Panc1 (cell line): ENCODE measurements around the gene TBC1D22A.

Experiments
- CTCF ChIP-seq: fragments of 450-650 bp; IDR thresholded peaks from 2 replicates; pipeline ENCODE4 v1.5.1; 2017; ENCODE audit warnings: mild to moderate bottlenecking
- POLR2AphosphoS5 ChIP-seq: IDR thresholded peaks from 2 replicates; pipeline ENCODE4 v1.6.1; 2012; ENCODE audit warnings: mild to moderate bottlenecking, low read depth, low read length, moderate library complexity
- REST ChIP-seq, 2 experiments: IDR thresholded peaks; 2 replicates each; pipeline ENCODE4 v1.6.1; 2011 to 2012; ENCODE audit warnings: low read depth in 2 of 2, control low read depth in 1 of 2, low read length in 1 of 2, mild to moderate bottlenecking in 1 of 2, moderate library complexity in 1 of 2; ENCODE audit not compliant: insufficient read depth in 1 of 2
- SIN3A ChIP-seq: IDR thresholded peaks from 2 replicates; pipeline ENCODE4 v1.6.1; 2012; ENCODE audit warnings: low read depth, mild to moderate bottlenecking, low read length, moderate library complexity, borderline replicate concordance; ENCODE audit not compliant: insufficient read depth
- TCF7L2 ChIP-seq: IDR thresholded peaks from 2 replicates; pipeline ENCODE4 v1.6.1; 2011; ENCODE audit warnings: mild to moderate bottlenecking, low read depth, low read length, inconsistent platforms

- no peak for TF ChIP-seq CTCF
- no peak for TF ChIP-seq POLR2AphosphoS5
- TF ChIP-seq SIN3A = no peak
- TF ChIP-seq REST (IDR thresholded peaks at IDR 0.05; ENCODE audit: insufficient read depth in 1 of 2, low read depth in 2 of 2, low read length in 1 of 2) = no peak
- no peak for TF ChIP-seq TCF7L2
Observed at GRCh38 chr22:46905834-46906233, 143.4 kb downstream of the TBC1D22A start.
